GM20000 (cell line): Measurements from ENCODE around the gene COL13A1.
A peak's percentile ranks its signal among the peaks of the same experiment; 100 is the strongest.

Experiments used
- DNase-seq: peaks from one replicate; pipeline ENCODE4 v3.0.0; 2012; ENCODE audit warnings: low spot score
- TF ChIP-seq, protein P1 (sequence below): IDR thresholded peaks from 2 replicates; pipeline ENCODE4 v1.5.1; 2012; ENCODE audit warnings: mild to moderate bottlenecking, control low read depth; ENCODE audit errors: extremely low read depth, missing control alignments

Gene COL13A1

GRCh38 chr10:69791812-69792211 lies 9.9 kb upstream of the COL13A1 start:
- no peak for DNase-seq
- TF ChIP-seq, protein P1, sequence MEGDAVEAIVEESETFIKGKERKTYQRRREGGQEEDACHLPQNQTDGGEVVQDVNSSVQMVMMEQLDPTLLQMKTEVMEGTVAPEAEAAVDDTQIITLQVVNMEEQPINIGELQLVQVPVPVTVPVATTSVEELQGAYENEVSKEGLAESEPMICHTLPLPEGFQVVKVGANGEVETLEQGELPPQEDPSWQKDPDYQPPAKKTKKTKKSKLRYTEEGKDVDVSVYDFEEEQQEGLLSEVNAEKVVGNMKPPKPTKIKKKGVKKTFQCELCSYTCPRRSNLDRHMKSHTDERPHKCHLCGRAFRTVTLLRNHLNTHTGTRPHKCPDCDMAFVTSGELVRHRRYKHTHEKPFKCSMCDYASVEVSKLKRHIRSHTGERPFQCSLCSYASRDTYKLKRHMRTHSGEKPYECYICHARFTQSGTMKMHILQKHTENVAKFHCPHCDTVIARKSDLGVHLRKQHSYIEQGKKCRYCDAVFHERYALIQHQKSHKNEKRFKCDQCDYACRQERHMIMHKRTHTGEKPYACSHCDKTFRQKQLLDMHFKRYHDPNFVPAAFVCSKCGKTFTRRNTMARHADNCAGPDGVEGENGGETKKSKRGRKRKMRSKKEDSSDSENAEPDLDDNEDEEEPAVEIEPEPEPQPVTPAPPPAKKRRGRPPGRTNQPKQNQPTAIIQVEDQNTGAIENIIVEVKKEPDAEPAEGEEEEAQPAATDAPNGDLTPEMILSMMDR, result no peak

DNA sequence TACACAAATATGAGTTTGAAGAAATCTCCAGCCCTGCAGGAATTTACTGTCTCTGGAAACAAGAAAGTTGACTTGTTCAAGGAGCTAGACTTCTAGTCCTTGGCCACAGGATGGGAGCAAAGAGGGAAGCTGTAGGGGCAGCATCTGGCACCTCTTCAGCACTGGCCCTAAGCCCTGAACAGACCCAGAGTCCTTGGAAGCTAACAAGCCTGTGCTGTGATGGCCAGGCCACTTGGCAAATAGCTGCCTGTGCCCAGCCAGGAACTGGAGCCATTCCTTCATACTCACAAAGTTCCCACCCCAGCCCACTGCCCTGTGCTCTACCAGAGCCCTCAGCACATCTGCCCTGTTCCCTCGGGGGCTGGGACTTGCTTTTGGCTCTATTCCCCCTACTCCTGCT lies 9.4 kb upstream of the COL13A1 start:
- TF ChIP-seq, protein P1, result no peak
- DNase-seq, result no peak

GRCh38 chr10:69794673-69795072 lies 7.0 kb upstream of the COL13A1 start:
- no peak for DNase-seq
- TF ChIP-seq, protein P1, result no peak

DNA sequence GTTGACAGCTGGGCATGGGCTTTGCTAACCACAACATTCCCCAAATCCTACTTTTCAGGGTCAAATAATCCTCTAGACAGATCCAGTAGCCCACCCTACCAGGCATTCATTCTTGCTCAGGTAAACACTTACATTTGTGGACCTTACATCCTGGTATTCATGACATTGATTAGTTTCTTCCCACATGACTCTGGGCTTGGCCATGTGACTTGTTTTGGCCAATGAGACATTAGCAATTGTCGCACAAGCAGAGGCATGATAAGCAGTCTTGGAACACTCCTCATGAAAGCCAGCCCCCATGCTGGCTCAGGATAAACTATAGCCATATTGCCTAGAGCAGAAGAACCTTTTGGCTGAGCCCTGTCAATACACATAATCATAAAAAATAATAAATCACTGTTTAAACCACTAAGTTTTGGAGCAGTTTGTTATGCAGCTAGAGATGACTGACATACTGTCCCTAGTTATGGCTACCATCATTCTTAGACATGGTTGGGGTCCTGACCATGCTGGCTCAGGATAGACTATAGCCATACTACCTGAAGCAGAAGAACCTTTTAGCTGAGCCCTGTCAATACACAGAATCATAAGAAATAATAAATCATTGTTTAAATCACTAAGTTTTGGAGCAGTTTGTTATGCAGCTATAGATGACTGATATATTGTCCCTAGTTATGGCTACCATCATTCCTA lies 6.3 kb upstream of the COL13A1 start:
- no peak for DNase-seq

DNA sequence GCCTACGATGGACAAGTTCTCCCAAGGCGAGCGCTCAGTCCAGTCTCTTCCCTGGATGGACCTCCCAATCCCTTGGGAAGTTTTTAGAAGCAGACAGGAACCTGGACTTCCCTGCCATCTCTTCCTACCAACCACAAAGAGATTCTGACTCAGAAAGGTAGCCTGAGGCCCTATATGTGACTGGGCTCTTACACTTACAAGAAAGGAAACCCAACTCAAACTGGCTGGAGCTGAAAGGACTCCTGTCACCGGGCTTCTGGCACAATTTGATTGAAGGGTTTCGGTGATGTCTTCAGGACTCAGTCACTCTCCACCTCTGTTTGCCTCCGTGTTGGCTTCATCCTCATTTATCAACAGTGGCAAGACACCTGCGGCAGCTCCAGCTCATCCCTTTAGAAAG lies 3.7 kb upstream of the COL13A1 start:
- no peak for DNase-seq
- TF ChIP-seq, protein P1, result no peak

More for the DNA sequence above, 6.3 kb upstream of the COL13A1 start:
- TF ChIP-seq, protein P1, result no peak

DNA sequence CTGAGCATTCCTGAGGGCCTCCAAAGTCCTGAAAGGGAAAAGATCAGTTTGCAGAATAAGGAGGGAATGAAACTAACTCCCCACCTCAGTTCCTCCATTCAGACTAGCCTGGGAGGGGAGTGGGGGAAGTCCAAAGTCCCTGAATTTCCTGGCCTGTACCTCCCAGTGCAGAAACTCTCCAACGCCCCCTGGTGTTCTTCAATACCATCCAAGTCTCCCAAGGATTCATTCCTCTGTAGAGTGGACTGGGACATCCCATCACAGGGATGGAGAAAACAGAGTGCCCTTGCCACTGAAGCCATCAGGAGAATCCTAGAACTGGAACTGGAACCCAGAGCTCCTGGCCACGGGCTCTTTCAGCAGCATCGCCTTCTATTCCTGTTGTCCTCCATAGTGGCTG lies 1.6 kb upstream of the COL13A1 start:
- TF ChIP-seq, protein P1, result peak; percentile 35
- peak; percentile 57 for DNase-seq

GRCh38 chr10:69800665-69801064 lies 1.0 kb upstream of the COL13A1 start:
- no peak for DNase-seq
- TF ChIP-seq, protein P1, result no peak
